ENCODE measurements around the gene ZBTB32. TPM values are rescaled to one million over a fixed set of nuclear protein-coding genes. Genes with fewer than 3 reads are reported as not detected.

The ZBTB32 gene
- total RNA-seq, 1 donor from 2014 or later: not detected

DNA sequence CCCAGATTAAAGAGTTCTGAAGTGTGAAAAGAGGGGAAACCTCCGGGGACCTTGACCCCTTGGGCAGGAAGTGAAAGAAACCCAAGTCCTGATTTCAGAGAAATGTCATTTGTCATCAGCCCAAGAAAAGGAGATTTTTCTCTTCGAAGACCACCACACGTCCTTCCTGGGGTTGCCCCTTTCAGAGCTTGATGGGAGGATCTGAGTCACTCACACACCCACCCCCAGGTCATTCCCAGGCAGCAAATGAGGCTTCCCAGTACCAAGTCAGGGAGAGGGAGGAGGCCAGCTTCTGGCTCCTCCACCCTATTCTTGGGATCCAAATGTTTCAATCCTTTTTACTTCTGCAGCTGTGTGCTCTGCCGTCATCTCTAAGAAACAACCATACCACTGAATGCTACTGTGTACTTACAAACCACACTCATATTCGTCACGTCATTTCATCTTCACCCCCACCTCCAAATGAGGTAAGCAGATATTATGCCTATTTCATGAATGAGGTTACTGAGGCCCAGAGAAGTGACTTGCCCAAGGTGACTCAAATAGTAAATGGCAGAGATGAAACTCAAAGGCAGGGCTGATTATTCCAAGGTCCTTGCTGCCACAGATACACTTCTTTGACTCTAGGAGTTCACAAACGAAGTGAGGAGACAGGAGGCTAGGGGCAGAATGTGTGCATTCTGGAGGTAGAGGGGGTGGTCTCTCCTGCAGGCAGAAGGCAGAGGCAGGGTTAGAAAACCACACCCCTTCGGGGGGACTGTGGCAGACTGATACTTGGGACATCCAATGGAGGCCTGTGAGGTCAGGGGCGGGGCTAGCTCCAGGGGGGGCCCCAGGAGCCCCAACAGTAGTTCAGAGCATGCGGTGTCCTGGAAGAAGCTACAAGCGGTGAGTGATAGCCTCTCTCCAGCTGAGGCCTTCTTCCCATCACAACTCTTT lies 8.5 kb downstream of the ZBTB32 start:
- Mint-ChIP-seq H3K4me3 (ENCODE audit: unreplicated experiment) (no peak overlapping the region), H3K36me3 (ENCODE audit: low read depth) (no peaks in the 10 kb centered on the region), H3K27me3 (ENCODE audit: low read depth) (no peaks in the 10 kb centered on the region), H3K9me3 (ENCODE audit: low read depth) (no peaks in the 10 kb centered on the region), H3K27ac (ENCODE audit: unreplicated experiment) (no peak overlapping the region), H3K4me1 (ENCODE audit: low read depth) (peaks cover 17% of the 10 kb centered on the region)
- TF ChIP-seq, protein P1, sequence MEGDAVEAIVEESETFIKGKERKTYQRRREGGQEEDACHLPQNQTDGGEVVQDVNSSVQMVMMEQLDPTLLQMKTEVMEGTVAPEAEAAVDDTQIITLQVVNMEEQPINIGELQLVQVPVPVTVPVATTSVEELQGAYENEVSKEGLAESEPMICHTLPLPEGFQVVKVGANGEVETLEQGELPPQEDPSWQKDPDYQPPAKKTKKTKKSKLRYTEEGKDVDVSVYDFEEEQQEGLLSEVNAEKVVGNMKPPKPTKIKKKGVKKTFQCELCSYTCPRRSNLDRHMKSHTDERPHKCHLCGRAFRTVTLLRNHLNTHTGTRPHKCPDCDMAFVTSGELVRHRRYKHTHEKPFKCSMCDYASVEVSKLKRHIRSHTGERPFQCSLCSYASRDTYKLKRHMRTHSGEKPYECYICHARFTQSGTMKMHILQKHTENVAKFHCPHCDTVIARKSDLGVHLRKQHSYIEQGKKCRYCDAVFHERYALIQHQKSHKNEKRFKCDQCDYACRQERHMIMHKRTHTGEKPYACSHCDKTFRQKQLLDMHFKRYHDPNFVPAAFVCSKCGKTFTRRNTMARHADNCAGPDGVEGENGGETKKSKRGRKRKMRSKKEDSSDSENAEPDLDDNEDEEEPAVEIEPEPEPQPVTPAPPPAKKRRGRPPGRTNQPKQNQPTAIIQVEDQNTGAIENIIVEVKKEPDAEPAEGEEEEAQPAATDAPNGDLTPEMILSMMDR (IDR thresholded peaks at IDR 0.05): no peak
- no peak for DNase-seq (ENCODE audit: low spot score)

DNA sequence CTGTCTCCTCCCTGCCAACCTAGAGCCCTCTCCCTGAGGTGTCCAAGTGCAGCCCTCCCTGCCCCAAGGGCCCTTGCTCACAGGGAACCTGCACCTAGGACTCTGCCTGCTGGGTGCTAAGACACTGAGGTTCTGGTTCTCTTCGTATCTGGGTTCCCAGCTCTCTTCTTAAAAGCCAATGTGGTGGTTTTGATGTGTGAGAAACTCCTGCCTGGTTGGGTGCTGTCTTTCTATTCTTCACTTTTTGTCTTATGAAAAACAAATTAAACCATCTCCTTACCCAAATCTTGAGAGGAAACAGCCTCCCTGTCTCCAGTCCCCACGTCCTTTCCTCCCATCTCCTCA lies 9.1 kb downstream of the ZBTB32 start:
- TF ChIP-seq, protein P1 (IDR thresholded peaks at IDR 0.05): no peak
- Mint-ChIP-seq H3K36me3 (ENCODE audit: low read depth) (no peaks in the 10 kb centered on the region), H3K27ac (ENCODE audit: unreplicated experiment) (no peak overlapping the region), H3K4me3 (ENCODE audit: unreplicated experiment) (no peak overlapping the region), H3K9me3 (ENCODE audit: low read depth) (no peaks in the 10 kb centered on the region), H3K4me1 (ENCODE audit: low read depth) (peaks cover 17% of the 10 kb centered on the region), H3K27me3 (ENCODE audit: low read depth) (no peaks in the 10 kb centered on the region)
- no peak for DNase-seq (ENCODE audit: low spot score)

DNA sequence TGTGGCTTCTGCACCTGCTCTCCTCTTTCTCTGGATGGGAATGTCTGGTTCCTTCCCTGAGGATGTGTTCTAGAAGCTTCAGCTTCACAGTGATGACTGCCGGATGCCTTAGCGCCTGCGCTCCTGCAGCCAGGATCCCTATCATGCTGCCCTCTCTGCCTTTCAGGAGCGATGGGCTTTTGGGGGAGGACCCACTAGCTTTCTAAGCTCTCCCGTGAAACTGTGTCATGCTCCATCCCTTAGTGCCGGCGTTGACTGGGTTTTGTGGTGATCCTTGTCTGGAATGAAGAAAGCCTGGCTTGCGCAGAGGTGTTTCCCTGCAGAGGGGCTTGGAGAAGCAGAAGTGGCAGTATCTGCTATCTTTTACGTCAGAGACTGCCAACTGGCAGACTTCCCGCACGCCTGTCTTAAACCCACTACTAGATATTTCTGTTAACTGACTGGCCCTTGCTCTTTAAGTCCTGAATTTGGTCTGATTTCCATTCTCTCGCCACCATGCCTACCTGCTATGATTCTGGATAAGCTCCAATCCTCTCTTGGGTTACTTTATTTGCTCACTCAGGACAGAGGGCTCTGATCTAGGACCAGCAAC lies 9.6 kb downstream of the ZBTB32 start:
- Mint-ChIP-seq H3K36me3 (ENCODE audit: low read depth) (no peaks in the 10 kb centered on the region), H3K4me3 (ENCODE audit: unreplicated experiment) (no peak overlapping the region), H3K9me3 (ENCODE audit: low read depth) (no peaks in the 10 kb centered on the region), H3K4me1 (ENCODE audit: low read depth) (peaks cover 20% of the 10 kb centered on the region), H3K27ac (ENCODE audit: unreplicated experiment) (no peak overlapping the region), H3K27me3 (ENCODE audit: low read depth) (no peaks in the 10 kb centered on the region)
- no peak for DNase-seq (ENCODE audit: low spot score)
- TF ChIP-seq, protein P1 (IDR thresholded peaks at IDR 0.05): no peak

DNA sequence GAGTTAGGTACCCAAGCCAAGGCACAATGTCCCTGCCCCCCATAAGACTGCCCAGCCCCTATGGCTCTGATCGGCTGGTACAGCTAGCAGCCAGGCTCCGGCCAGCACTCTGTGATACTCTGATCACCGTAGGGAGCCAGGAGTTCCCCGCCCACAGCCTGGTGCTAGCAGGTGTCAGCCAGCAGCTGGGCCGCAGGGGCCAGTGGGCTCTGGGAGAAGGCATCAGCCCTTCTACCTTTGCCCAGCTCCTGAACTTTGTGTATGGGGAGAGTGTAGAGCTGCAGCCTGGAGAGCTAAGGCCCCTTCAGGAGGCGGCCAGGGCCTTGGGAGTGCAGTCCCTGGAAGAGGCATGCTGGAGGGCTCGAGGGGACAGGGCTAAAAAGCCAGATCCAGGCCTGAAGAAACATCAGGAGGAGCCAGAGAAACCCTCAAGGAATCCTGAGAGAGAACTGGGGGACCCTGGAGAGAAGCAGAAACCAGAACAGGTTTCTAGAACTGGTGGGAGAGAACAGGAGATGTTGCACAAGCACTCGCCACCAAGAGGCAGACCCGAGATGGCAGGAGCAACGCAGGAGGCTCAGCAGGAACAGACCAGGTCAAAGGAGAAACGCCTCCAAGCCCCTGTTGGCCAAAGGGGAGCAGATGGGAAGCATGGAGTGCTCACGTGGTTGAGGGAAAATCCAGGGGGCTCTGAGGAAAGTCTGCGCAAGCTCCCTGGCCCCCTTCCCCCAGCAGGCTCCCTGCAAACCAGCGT lies 10.4 kb downstream of the ZBTB32 start:
- DNase-seq (ENCODE audit: low spot score): no peak
- Mint-ChIP-seq H3K27ac (ENCODE audit: unreplicated experiment) (no peak overlapping the region), H3K4me1 (ENCODE audit: low read depth) (peaks cover 27% of the 10 kb centered on the region), H3K4me3 (ENCODE audit: unreplicated experiment) (no peak overlapping the region), H3K27me3 (ENCODE audit: low read depth) (no peaks in the 10 kb centered on the region), H3K36me3 (ENCODE audit: low read depth) (no peaks in the 10 kb centered on the region), H3K9me3 (ENCODE audit: low read depth) (no peaks in the 10 kb centered on the region)
- TF ChIP-seq, protein P1 (IDR thresholded peaks at IDR 0.05): no peak

DNA sequence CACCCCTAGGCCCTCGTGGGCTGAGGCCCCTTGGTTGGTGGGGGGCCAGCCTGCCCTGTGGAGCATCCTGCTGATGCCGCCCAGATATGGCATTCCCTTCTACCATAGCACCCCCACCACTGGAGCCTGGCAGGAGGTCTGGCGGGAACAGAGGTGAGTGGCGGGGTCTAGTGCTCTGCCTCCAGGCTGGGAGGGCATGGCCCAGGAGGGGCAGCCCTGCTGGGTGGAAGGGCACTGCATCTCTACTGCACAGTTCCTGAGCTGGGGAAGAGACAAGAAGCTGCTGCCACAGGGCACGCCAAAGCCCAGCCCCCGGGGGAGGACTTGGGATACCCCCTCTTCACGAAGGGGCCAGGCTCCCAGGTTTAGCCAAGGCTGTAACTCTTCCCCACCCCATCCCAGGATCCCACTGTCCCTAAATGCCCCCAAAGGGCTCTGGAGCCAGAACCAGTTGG lies 11.0 kb downstream of the ZBTB32 start:
- Mint-ChIP-seq H3K36me3 (ENCODE audit: low read depth) (peaks cover 2% of the 10 kb centered on the region), H3K9me3 (ENCODE audit: low read depth) (no peaks in the 10 kb centered on the region), H3K27ac (ENCODE audit: unreplicated experiment) (no peak overlapping the region), H3K27me3 (ENCODE audit: low read depth) (no peaks in the 10 kb centered on the region), H3K4me3 (ENCODE audit: unreplicated experiment) (no peak overlapping the region), H3K4me1 (ENCODE audit: low read depth) (peaks cover 30% of the 10 kb centered on the region)
- DNase-seq (ENCODE audit: low spot score): peak; percentile 83
- TF ChIP-seq, protein P1 (IDR thresholded peaks at IDR 0.05): no peak

Measured in chondrocyte (in vitro differentiated cells).